GM19035 (cell line): ENCODE measurements around the gene CLASP1.
A peak's percentile ranks its signal among the peaks of the same experiment; 100 is the strongest.
"Not testable (repeated sequence)": the region's sequence is repeated elsewhere in the genome, so short reads cannot be mapped to it uniquely, and the experiment has no call there.

Experiments used
- ATAC-seq: cut with Tn5 transposase; IDR thresholded peaks from one replicate; pipeline ENCODE4 v1.9.1; 2021; ENCODE audit not compliant: unreplicated experiment

Gene CLASP1

GRCh38 chr2:121663434-121663833 is 14.2 kb upstream of the CLASP1 start:
- ATAC-seq: no peak

GRCh38 chr2:121662656-121663055 is 13.4 kb upstream of the CLASP1 start:
- no peak for ATAC-seq

GRCh38 chr2:121659933-121660332 is 10.7 kb upstream of the CLASP1 start:
- ATAC-seq: no peak

- ATAC-seq: not testable (repeated sequence)
Observed at GRCh38 chr2:121658393-121658792, 9.1 kb upstream of the CLASP1 start.

- no peak for ATAC-seq
Observed at GRCh38 chr2:121653035-121653434, 3.8 kb upstream of the CLASP1 start.

- ATAC-seq: no peak
Observed at GRCh38 chr2:121650315-121650930, 1.2 kb upstream of the CLASP1 start.

- ATAC-seq: peak; percentile 93
Observed at GRCh38 chr2:121649596-121650314, 493 bp upstream of the CLASP1 start.

GRCh38 chr2:121648206-121649148 is 785 bp downstream of the CLASP1 start:
- ATAC-seq: peak; percentile 24

GRCh38 chr2:121647396-121647795 is 1.9 kb downstream of the CLASP1 start:
- no peak for ATAC-seq

GRCh38 chr2:121644715-121645114 is 4.5 kb downstream of the CLASP1 start:
- no peak for ATAC-seq

GRCh38 chr2:121643877-121644276 is 5.4 kb downstream of the CLASP1 start:
- ATAC-seq: no peak

- ATAC-seq: no peak
Observed at GRCh38 chr2:121640380-121641316, 8.6 kb downstream of the CLASP1 start.

- ATAC-seq: not testable (repeated sequence)
Observed at GRCh38 chr2:121639846-121640245, 9.4 kb downstream of the CLASP1 start.

- ATAC-seq: no peak
Observed at GRCh38 chr2:121638333-121638732, 10.9 kb downstream of the CLASP1 start.

GRCh38 chr2:121635371-121635770 is 13.9 kb downstream of the CLASP1 start:
- no peak for ATAC-seq

GRCh38 chr2:121634354-121635307 is 14.6 kb downstream of the CLASP1 start:
- no peak for ATAC-seq

- no peak for ATAC-seq
Observed at GRCh38 chr2:121633463-121633862, 15.8 kb downstream of the CLASP1 start.

- no peak for ATAC-seq
Observed at GRCh38 chr2:121627525-121628050, 21.7 kb downstream of the CLASP1 start.
